ENCODE results near the gene FAM184B.
A peak's percentile ranks its signal among the peaks of the same experiment; 100 is the strongest.

FAM184B gene

DNA sequence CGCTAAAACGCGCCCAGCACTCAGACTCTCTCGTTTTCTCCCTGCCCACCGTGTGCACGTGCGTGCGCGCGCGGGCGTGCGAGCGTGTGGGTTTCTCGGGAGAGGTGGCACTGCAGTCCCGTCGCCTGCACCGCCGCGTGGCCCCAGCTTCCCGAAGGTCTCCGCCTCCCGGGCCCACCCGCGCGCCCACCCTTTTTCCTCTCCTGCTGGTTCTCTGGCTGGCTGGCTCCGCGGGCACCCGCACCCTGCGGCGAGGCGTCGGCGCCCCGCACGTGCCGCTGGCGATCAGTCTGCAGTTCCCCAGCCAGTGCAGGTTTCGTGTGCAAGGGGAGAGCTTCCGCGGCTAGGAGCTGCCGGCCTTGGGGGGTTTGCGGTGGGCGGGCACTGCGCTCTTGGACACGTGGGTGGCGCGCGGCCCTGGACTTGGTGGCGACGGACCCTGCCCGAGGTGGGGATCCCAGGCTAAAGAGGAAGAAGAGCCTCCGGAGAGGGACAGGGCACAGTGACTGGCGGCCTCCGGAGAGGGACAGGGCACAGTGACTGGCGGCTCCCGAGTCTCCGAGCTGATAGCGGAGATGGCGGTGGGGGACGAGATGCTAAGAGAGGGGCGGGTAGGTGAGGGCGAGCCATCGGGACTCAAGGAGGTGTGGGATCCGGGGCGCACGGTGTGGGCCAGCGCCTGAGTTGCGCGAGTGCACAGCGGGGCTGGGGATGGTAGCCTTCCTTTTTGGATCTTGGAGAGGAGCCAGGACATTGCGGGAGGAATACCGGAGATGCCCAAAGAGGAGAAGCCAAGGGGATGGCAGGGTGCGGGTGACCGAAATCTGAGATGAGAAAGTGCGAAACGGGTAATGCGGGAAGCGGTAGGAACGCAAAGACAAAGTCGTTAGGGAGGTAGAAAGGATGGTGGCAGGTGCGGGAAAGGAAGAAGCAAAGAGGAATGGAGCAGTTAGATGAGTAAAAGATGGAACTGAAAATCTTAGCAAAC lies at the start of gene FAM184B:
Gene FAM184B, minus strand, starts transcription at position 322 of the 988 bp plus-strand sequence. CDS start 322 bp downstream, outside the sequence.
- DNase-seq, result no peak

DNA sequence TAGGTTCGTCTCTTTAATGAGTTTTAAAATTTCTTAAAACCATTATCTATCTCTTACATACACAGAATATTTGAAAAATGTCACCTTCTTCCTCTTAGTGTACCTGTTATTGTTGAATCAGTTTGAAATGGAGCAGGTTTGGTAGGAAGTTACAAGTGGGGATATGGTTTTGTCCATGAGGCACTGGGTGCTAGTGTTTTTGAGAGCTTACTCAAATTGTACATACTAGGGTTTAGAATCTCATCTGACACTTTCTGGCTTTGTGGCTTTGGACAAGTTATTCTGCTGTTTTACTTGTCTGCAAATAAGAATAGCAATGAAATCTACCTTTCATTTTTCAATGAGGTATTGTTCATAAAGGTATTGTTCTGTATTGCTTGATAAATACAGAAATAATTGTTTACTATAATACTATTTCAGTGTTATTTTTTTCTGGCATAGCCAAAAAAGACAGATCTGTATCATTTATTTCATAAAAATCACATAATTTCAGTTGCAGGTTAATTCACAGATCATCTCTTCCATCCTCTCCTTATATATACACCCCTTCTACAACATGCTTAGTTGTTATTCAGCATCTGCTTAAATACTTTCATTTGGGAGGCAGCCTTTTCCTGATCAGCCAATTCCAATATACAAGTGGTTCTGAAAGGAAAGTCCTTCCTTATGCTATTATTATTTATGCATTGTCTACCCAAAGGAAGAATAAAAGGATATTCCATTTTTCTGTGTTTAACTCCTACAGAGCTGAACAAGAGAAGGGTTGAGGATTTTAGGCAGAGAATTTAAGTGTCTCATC lies 42.6 kb upstream of the FAM184B start:
- no peak for DNase-seq

DNA sequence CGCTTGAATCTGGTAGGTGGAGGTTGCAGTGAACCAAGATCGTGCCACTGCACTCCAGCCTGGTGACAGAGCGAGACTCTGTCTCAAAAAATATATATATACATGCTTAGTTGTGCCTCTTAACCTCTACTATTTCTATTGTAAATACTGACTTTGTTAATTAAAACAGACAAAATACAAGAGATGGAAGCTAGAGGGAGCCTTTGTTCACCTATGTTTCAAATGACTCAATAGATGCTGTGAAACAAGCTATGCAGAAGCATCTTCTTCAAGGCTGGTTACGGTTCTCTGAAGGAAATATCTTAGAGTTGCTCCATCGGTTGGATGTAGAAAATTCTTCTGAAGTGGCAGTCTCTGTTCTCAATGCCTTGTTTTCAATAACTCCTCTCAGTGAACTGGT lies 35.6 kb upstream of the FAM184B start:
- DNase-seq, result no peak

DNA sequence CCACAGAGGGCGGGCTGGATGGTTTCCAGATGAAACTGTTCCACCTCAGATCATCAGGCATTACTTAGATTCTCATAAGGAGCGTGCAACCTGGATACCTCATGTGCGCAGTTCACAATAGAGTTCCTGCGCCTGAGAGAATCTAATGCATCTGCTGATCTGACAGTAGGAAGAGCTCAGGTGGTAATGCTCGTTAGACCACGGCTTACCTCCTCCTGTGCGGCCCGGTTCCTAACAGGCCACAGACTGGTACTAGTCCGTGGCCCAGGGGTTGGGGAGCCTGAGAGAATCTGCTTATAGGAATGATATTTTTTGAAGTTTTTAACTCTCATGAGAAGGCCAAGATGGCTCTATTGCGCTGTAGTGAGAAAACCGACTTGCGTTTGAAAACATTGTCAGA lies 34.7 kb upstream of the FAM184B start:
- no peak for DNase-seq

DNA sequence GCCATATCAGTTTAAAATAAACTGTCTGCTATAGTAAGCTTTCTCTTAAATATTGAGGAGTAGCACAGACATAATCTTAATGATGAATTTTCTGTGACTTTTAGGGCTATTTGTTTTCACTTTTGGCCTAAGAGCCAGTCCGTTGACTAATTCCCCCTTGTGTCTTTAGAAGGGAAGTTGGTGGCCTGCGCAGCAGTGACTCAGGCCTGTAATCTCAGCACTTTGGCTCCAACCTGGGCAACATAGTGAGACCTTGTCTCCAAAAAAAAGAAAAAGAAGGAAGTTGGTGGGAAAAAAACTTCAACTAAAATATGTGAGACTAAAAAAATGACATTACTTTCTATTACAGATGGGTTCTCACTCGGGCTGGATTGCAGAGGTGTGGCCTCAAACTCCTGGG lies 32.7 kb upstream of the FAM184B start:
- no peak for DNase-seq

DNA sequence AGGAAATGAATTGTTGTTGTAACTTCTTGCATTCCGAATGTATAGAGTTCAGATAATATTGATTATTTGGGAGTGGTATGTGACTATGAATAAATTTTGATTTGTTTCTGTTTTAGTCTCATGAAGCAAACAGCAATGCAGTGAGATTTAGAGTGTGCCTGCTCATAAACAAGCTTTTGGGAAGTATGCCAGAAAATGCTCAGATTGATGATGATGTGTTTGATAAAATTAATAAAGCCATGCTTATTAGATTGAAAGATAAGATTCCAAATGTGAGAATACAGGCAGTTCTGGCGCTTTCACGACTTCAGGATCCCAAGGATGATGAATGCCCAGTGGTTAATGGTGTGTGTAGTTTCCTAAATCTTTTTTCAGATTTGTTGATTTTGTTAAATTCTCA lies 31.4 kb upstream of the FAM184B start:
- no peak for DNase-seq

DNA sequence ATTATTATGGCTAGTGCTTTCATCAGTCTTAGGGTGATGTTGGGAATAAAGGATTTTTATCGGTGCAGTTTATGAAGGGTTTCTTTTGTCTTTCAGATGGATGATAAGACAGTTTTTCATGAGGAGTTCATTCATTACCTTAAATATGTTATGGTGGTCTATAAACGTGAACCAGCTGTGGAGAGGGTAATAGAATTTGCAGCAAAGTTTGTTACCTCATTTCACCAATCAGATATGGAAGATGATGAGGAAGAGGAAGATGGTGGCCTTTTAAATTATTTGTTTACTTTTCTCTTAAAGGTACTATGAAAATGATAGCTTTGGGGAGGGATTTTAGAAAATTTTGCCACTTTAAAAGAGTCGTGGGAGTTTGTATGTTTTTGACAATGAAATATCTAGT lies 30.7 kb upstream of the FAM184B start:
- DNase-seq, result no peak

DNA sequence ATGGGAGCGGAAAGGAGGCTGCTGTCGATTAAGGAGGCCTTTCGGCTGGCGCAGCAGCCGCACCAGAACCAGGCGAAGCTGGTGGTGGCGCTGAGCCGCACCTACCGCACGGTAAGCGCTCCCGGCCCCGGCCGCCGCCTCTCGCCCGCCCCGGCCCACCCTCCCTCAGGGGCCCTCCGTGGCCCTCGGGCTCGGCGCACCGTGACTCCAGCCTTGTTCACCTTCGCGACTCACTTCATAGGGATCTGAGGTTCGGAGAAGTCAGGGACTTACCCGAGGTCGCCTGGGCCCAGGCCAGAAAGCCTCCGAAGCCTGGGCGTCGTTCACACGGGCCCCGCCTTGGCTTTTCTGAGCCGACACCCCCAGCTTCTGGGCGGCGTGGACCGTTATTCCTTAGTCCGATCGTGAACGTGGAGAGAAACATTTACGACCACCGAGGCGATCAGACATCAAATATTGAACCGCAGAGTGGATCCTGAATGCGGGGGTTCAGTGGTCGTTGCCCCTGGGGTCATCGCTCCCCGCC lies 29.7 kb upstream of the FAM184B start:
- no peak for DNase-seq

DNA sequence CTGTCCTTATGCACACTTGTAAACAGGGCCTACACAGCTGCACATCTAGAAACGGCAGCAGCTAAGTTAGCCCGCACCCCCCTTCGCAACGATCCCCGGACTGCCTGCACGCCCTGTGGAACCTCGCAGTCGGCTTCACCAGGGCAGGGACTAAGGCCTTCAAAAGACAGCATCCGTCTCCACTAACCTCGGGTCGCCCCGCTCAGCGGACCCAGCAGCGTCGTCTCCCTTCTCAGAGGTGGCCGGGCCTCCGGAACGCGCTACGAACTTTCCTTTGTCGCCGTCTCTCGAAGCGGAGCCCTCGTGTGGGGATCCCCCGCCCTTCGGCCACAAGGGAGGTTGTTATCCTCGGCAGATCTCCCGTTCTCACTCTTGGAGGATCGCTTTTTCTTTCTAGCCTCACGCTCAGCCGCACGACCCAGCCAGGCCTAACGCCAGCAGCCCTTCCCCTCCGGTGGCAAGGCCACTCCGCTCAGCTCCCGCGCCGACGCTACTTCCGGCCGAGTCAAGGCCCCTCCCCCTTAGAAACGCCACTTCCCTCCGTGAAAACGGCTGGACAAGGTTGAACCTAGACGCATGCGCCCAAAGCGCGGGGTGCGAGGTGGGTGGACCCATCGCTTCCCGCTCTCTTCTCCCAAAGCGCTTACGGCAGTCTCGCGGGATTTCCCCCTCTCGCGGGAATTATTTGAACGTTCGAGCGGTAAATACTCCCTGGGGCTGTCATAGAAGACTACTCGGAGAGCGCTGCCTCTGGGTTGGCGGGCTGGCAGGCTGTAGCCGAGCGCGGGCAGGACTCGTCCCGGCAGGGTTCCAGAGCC lies 29.0 kb upstream of the FAM184B start, which contains the start of the genes DCAF16 and NCAPG:
Gene DCAF16, minus strand, starts transcription at position 498 of the 818 bp plus-strand sequence. CDS start 6,616 bp downstream, outside the sequence.
Gene NCAPG, plus strand, starts transcription at position 720 of the 818 bp plus-strand sequence. CDS start 99 bp downstream, outside the sequence.
- peak; percentile 99 for DNase-seq

DNA sequence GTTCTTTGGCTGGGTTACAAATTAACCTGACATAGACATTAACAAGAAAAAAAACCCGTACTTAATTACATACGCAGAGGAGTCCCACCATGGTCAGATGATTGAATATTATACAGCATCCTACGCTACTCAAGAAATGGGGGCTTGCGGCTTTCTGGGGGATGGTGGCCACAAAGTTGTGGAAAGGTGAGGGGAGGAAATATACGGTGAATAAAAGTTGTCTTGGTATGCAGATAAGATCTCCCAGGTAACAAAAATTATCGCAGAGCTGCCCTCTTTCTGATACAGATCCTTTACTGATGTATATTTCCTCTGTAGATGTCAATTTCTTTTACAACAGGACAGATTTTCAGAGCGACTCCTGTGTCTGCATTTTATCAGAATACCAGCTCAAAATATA lies 28.2 kb upstream of the FAM184B start:
- DNase-seq, result no peak

DNA sequence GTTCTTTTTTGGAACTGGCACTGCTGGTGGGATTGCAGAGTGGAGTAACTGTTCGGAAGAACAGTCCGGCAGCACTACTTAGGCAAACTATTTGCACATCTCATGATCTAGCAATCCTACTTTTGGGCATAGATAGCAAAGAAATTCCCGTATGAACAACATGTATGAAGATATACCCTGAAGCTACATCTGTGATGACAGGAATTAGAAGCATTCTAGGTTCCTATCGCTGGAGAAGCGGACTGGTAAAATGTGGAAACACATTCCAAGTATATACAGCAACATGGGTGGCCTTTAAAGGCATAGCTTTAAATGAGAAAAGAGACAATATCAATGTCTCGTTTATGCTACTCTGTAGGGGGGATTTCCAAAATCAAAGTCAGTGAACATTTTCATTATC lies 26.0 kb upstream of the FAM184B start:
- no peak for DNase-seq

DNA sequence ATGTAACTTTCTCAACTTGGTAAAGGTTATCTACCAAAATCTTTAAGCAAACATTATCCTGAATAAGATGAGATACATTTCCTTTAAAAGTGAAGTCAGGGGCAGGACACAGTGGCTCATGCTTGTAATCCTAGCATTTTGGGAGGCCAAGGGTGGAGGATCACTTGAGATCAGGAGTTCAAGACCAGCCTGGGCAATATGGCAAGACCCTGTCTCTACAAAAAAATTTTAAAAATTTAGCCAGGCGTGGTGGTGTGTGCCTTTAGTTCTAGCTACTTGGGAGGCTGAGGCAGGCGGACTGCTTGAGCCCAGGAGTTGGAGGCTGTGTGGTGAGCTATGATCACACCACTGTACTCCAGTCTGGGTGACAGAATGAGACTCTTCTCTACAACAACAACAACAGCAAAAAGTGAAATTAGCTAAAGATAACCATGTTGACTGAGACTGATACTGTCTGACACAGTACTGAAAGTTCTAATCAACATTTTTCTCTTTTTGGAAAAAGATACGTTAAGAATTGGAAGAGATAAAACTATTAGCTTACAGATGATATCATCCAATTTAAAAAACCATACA lies 24.2 kb upstream of the FAM184B start:
- no peak for DNase-seq

DNA sequence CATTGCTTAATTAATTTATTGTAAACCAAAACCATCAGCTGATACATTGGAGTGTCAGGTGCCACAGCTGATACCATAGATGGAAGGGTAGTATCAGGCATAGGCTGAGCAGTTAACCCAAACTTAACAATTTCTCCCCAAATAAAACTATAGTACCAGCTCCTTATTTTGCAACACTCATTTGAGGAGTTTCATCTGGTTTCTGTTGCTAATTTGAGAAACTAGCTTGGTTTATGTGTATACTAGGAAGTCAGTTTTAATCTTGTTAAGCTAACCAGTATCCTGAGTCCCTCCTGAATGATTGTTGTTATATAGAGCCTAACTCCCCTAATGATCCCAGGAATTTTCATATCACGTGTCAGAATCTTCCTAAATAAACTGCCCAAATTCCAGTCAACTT lies 16.4 kb upstream of the FAM184B start:
- DNase-seq, result no peak

DNA sequence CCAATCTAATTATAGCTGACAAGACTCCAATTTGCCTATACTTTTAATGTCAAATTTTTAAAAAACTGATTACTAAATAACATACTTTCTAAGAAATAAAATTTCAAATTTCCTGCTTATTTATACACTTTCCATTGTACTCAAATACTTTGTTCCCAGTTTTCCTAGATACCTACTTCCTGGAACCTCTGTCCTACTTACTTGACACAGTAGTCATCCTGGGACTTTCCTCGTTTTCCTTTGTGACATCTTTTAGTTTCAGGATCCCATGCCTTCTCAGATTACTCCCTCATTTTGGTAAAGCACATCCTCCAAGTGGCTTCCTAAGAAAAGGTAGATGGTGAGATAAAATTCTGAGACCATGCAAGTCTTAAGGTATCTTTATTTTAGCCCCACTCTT lies 13.3 kb upstream of the FAM184B start:
- no peak for DNase-seq

DNA sequence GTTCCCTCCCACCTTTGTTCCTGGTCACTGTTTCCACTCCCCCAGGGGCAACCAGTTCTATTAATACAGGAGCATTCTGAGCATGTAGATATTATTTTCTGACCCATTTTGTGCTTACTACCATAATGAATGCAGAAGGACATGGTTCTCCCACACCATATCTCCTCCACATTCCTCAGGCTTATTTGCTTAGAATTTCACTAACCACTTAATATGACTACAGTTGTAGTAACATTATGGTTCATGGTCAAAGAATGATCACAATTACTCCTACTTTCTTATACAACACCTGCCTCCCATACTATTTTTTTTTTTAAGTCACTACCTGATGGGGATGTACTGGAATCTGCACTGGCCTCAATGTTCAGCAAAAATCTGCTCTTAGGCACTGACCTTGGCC lies 7.5 kb upstream of the FAM184B start:
- DNase-seq, result no peak

DNA sequence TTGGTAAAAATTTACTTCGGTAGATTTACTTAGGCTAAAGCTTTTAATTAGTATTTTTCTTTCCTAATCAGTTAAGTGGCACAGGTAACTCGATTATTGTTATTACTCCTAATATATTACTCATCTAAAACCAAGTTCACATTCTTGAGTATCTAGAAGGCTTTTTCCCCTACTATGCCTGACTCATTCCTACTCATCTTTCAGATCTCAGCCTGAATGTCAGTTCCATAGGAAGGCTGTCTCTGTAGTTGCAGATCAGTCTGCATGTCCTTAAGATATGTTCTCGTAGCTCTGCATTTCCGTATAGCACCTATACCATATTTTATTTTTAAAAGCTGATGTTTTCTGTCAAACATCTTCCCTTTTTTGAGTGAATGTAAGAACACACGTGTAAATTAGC lies 5.9 kb upstream of the FAM184B start:
- DNase-seq, result no peak

DNA sequence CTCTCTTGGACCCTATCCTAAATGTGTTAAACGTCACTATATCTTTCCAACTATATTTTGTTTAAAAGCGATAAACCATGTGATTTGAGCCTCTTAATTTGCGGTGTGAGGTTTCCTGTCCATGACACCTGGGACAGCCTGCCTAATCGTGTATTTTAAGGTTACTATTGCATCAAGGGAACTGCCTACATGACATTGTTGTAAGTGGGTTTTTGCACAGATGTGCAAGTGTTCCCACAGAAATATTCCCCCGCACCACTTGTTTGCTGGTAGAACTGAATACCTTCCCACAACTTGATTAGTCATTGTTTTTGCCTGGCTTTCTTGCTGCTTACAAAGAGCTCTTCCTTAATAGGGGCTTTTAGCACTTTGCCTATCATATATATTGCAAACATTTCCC lies 5.1 kb upstream of the FAM184B start:
- no peak for DNase-seq

DNA sequence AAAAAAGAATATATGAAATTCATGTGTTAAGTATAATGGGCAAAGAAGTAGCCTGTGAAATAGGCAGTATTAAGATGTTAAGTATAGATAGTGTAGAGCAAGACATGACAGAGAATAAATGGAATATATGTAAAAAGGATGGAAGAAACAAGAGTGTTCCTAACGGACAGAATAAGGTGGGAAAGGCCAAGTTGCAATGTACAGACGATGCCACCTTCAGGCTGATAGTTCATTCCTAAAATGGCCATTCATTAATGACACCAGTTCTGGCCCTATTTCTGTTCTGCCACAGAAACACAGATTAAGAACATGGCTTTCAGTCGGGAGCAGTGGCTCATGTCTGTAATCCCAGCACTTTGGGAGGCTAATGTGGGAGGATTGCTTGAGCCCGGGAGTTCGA lies 4.4 kb upstream of the FAM184B start:
- no peak for DNase-seq

DNA sequence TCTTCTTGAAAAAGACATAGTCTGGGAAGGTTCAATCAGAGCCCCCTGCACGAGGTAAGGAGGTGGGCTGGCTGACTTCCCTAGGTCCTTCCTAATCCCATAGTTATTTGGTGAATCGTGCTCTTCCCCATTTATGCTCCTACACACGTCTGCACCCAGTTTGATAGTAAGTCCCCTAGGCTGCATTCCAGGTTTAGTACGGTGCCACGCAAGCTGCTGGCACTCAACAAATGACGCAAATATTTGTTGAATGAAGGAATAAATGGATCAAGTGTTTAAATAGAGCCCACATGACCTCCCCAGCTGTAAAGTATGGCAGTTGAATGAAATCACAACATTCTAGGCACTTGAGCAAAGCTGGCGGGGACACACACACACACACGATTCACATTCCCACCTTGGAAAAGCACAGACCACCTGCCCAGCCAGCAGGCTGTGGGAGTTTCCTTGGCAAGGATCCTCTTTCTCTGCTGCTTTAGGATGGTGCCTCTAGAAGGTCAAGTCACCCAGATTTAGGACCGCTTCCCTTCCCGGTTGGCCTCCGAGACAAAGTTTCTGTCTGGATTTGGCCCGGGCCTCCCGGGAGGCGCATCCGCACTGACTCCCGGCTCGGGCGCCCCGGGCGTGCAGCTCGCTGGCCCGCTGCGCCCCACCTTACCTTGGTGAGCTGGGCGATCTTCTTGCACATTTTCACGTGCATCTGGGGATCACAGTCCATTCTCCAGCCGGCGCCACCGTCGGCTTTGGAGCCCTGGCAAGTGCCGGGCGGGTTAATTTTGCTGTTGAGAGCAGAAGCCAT lies 721 bp downstream of the FAM184B start:
- no peak for DNase-seq

DNA sequence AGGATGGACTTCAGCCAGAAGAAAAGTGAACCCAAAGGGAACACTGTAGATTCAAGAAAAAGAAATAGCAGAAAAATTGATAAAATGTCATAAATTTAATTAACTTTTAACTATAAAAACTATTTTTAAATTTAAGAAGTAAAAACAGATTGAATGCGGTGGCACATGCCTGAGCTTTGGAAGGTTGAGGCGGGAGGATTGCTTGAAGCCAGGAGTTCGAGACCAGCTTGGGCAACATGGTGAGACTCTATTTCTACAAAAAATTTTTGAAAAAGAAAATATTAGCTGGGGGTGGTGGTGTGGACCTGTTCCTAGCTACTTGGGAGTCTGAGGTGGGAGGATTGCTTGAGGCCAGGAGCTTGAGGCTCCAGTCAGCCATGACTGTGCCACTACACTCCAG lies 3.0 kb downstream of the FAM184B start:
- no peak for DNase-seq

DNA sequence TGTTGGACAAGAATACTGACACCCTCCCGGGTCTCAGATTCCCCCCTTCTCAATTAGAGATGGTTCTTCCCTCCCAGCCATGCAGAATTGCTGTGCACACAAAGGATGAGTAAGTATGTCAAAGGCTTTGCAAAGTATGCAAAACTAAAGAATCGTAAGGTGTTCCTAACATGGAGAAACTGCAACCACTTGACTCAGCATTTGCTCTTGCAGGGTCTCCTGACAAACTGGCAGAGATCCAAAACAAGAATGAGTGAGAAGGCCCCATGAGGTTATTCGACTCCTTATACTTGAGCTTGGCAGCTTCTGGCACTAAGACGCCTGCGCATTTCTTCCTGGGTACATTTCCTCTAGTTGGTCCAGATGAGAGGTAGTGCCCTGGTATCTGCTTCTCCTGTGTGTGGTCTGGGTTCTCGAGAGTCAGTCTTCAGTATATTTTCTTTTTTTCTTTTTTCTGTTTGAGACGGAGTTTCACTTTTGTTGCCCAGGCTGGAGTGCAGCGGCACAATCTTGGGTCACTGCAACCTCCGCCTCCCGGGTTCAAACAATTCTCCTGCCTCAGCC lies 8.2 kb downstream of the FAM184B start:
- no peak for DNase-seq
